HG02938 (cell line): Measurements from ENCODE around the gene PTPRD.
"Not testable (repeated sequence)": the region's sequence is repeated elsewhere in the genome, so short reads cannot be mapped to it uniquely, and the experiment has no call there.

Source experiments
- ATAC-seq: cut with Tn5 transposase; IDR thresholded peaks from one replicate; pipeline ENCODE4 v1.9.1; 2021; ENCODE audit warnings: mild to moderate bottlenecking, moderate library complexity; ENCODE audit not compliant: unreplicated experiment

Gene PTPRD

GRCh38 chr9:8717146-8717545 lies 1895.7 kb downstream of the PTPRD start:
- ATAC-seq = no peak

DNA sequence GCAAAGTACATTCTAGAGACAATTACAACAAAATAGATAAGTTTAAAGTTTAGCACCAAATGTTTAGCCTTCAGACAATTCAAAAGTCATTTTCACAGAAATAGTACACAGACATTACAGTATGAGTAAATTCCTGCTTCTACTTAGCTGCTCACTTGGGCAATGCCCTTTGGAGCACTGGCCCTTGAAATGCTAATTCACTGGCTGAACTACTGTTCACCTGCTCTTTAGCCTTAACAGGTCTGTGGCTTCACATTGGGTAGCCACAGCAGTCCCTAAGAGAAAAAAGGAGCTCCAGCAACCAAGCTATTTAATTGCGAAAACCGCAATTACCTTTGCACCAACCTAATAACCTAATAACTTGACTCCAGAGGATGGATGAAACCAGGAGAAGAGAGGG lies 1897.0 kb downstream of the PTPRD start:
- no peak for ATAC-seq

DNA sequence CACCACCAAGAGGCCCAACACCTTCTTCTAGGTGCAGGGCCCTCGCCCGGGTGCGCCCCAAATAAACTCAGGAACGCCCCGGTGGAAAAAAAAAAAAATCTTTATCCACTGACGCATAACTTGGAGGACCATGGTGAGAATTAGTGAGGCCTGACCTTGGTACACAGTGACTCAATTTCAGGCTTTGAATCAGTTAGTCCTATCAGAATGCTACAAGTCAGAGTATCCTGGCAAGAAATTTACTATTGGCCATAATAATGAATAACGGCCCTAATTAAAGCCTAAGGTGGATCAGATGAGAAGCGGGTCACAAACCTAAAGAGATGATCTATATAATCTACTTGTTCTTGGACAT lies 1899.0 kb downstream of the PTPRD start:
- no peak for ATAC-seq

- ATAC-seq = no peak
Measured at GRCh38 chr9:8713149-8713810, 1899.5 kb downstream of the PTPRD start.

DNA sequence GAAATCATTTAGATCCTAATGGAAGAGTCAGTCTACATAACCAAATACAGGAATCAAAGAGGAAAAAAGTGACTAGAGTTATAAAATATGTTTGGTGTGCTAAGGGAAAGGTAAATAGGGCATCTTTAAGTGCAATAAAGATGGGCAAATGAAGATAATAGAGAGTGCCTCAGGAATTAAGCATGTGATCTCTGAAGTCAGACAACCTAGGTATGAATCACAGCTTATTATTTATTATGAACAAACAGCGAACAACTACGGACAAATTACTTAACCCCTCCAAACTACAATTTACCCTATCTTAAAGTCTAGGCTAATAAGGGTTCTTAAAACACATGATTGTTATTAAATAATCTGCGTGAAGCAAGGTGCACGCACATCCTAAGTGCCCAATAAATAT lies 1903.1 kb downstream of the PTPRD start:
- ATAC-seq = no peak

- ATAC-seq = no peak
Measured at GRCh38 chr9:8708728-8709127, 1904.1 kb downstream of the PTPRD start.

DNA sequence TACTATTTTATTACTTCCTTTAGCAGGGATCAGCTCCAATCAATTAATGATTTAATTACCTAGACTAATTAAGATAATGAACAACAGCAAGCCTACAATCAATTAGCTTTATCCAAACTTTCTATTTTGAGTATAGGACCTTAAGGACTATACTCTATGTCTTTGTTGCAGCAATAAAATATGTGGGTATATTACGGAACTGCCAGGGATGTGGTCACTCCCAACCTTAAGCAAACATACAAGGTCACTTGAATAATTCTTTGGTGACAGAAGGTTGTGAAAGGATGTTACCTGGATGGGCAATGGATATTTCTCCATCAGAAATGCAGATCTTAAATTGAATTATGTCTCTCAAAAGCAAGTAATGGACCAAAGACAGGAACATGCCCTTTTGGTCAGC lies 1905.8 kb downstream of the PTPRD start:
- ATAC-seq = no peak

GRCh38 chr9:8706531-8706930 lies 1906.3 kb downstream of the PTPRD start:
- ATAC-seq = no peak

DNA sequence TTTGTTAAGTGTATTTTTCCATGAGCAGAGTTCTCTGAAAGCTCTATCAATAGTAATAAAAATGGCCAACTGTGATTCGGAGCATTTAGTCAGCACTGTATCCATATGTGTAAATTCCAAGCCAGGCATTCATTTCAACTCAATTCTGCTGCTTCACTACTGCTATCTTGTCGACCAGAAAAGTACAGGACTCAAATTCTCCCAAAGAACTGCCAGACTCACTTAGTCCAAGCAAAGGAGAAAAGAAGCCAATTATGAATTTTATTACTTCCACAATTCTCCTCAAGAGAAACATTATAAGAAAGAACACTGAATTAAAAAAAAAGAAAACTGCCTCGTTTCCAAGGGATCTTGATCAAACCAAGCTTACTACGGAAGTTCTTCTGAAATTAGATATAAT lies 1906.9 kb downstream of the PTPRD start:
- ATAC-seq = no peak

GRCh38 chr9:8703904-8704303 lies 1908.9 kb downstream of the PTPRD start:
- ATAC-seq = no peak

GRCh38 chr9:8701904-8702303 lies 1910.9 kb downstream of the PTPRD start:
- ATAC-seq = no peak

GRCh38 chr9:8697565-8697964 lies 1915.2 kb downstream of the PTPRD start:
- ATAC-seq = not testable (repeated sequence)

GRCh38 chr9:8696516-8696915 lies 1916.3 kb downstream of the PTPRD start:
- ATAC-seq = no peak

DNA sequence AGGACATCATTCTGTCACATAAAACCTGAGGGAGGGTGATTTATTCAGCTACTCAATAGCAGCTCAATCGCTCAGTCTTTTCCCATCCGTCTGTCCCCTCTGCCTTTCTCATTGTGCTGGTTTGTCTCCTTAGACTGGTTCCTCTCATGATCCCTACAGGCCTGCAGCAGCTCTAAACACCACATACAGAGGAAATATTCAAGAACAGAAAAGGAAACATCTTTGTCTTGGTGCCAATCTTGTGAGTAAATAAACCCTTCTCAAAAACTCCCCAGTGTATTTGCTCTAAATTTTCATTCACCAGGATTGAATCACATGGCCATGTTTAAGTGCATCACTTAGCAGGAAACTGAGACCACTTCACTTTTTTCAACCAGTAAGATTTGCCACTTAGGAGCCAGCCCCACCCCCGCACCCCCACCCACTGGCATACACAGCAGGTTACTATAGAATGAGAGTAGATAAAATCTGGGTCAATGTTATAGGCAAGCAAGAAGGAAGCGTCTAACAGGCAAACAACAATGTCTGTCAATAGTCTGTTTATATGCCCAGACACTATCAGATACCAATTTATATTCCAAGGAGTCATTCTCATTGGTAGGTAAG lies 1917.7 kb downstream of the PTPRD start:
- no peak for ATAC-seq

GRCh38 chr9:8693464-8693863 lies 1919.3 kb downstream of the PTPRD start:
- ATAC-seq = no peak

- no peak for ATAC-seq
Measured at GRCh38 chr9:8686516-8686915, 1926.3 kb downstream of the PTPRD start.

DNA sequence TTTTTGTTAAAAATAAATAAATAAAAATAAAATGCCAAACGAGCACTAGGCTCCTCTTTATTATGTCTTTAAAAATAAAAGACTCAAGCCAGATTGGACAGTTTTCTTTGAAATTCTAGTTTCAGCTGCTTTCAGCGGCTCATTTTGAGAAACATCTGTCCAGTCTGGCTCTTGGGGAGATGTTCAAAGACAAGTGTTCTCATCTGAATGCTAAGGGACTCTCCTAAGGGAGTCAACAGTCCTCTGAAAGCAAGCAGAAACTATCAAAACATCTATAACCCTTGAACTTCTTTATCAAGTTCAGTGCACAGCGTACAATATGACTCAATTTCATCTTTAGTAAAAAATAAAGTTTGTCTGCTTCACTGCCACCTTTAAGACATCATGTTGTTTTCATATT lies 1927.0 kb downstream of the PTPRD start:
- ATAC-seq = no peak

- no peak for ATAC-seq
Measured at GRCh38 chr9:8684978-8685708, 1927.7 kb downstream of the PTPRD start.

- no peak for ATAC-seq
Measured at GRCh38 chr9:8683496-8683895, 1929.3 kb downstream of the PTPRD start.

DNA sequence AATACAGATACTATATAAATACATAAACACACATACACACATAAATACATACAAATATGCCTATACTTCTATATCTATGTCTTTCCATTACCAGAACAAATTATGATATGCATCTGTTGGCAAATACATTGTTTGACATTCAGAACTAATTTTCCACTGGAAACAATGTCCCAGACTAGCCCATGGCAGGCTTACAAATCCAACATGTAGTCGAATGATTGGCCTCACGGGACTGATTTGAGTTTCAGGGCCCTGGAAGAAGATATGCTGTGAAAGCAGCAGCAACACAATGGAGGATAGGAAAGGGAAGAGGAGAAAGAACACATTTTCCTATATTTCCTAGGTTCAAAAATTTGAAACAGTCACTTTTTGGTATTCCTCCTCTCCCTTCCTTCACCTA lies 1932.1 kb downstream of the PTPRD start:
- no peak for ATAC-seq

GRCh38 chr9:8680157-8680556 lies 1932.6 kb downstream of the PTPRD start:
- no peak for ATAC-seq

- no peak for ATAC-seq
Measured at GRCh38 chr9:8679371-8679822, 1933.4 kb downstream of the PTPRD start.
